Measurements from ENCODE around the gene EHHADH.

EHHADH gene

GRCh38 chr3:185144784-185145183, 109.1 kb downstream of the EHHADH start:
- DNase-seq (ENCODE audit: insufficient read length, low spot score): no peak
- TF ChIP-seq POLR2AphosphoS5 (IDR thresholded peaks at IDR 0.05; ENCODE audit: low read depth, low read length) (no peak), SPI1 (IDR thresholded peaks at IDR 0.05; ENCODE audit: low read depth, low read length) (no peak), PAX5 (IDR thresholded peaks at IDR 0.05; ENCODE audit: insufficient read depth, low read length, severe bottlenecking) (no peak), POU2F2 (IDR thresholded peaks at IDR 0.05; ENCODE audit: low read depth, low read length) (no peak), TAF1 (IDR thresholded peaks at IDR 0.05; ENCODE audit: low read depth, low read length) (no peak), POLR2A (IDR thresholded peaks at IDR 0.05; ENCODE audit: low read depth, low read length) (no peak)
- no peak for FAIRE-seq

All from GM12891 (cell line).